Measurements from ENCODE around the gene MPG. TPM values are rescaled to one million over a fixed set of nuclear protein-coding genes. Genes with fewer than 3 reads are reported as not detected.

MPG gene
- total RNA-seq, 1 experiment from 2014 or later = 62.8 TPM

- ChIA-PET CTCF (no interaction called here), POLR2A (no interaction called here)
- no peaks in the 10 kb centered on the region for H3K4me1 Mint-ChIP-seq (ENCODE audit: insufficient read depth, unreplicated experiment)
- no peaks in the 10 kb centered on the region for H3K9me3 Mint-ChIP-seq (ENCODE audit: unreplicated experiment)
- DNase-seq (ENCODE audit: unreplicated experiment) = no peak
- no peaks in the 10 kb centered on the region for H3K27me3 Mint-ChIP-seq (ENCODE audit: insufficient read depth, unreplicated experiment)
- no peak overlapping the region for H3K27ac Mint-ChIP-seq (ENCODE audit: low read depth, unreplicated experiment)
- H3K4me3 Mint-ChIP-seq (ENCODE audit: unreplicated experiment) = no peak overlapping the region
- no peak for TF ChIP-seq CTCF (IDR thresholded peaks at IDR 0.05; ENCODE audit: unreplicated experiment)
- no TSS peak for BruUV-seq (replicated peaks)
- H3K36me3 Mint-ChIP-seq (ENCODE audit: insufficient read depth, unreplicated experiment) = peaks cover 37% of the 10 kb centered on the region
- intact Hi-C loops (cut with micrococcal nuclease) = no loop called here
Observed at GRCh38 chr16:41439-42068, 36.5 kb upstream of the MPG start.

DNA sequence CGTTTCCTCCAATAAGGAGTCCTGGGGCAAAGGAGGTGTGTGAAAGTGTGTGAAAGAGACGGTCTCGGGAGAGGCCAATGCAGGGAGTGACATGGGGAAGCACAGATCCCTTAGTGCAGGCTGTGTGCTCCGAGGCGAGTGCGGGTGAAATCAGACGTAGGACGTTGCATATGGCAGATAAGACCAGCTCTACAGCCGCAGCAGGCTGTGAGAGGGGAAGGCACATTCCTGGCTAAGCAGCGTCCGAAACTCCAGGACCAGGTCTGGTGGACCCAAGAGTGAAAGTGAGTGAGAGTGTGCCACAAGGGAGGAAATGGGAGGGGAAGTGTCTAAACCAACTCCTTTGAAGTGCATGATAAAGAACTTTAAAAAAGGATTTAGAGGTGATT is 36.0 kb upstream of the MPG start:
- Mint-ChIP-seq H3K9me3 (ENCODE audit: unreplicated experiment) (no peaks in the 10 kb centered on the region), H3K27ac (ENCODE audit: low read depth, unreplicated experiment) (no peak overlapping the region), H3K4me1 (ENCODE audit: insufficient read depth, unreplicated experiment) (no peaks in the 10 kb centered on the region), H3K36me3 (ENCODE audit: insufficient read depth, unreplicated experiment) (peaks cover 42% of the 10 kb centered on the region), H3K27me3 (ENCODE audit: insufficient read depth, unreplicated experiment) (no peaks in the 10 kb centered on the region), H3K4me3 (ENCODE audit: unreplicated experiment) (no peak overlapping the region)
- ChIA-PET POLR2A (no interaction called here), CTCF (no interaction called here)
- TF ChIP-seq CTCF (IDR thresholded peaks at IDR 0.05; ENCODE audit: unreplicated experiment) = no peak
- intact Hi-C loops (cut with micrococcal nuclease) = no loop called here
- BruUV-seq (replicated peaks) = no TSS peak
- no peak for DNase-seq (ENCODE audit: unreplicated experiment)

DNA sequence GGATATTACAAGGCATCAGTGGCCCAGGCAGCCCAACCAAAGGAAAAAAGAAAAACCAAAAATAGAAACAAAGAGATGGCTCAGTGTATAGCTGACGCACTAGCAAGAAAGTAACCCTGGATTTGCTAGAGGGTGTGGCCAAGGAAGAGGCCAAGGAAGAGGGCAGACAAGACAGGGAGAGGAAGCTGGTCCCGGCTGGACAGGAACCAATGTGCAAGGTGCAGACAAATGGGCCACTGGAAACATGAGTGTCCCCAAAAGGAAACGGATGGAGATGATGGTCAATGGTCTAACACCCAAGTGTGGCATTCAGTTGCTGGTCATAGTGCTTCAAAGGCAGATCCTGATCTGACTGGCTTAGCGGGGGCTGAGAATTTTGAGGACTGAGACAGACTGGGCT is 35.3 kb upstream of the MPG start:
- Mint-ChIP-seq H3K27me3 (ENCODE audit: insufficient read depth, unreplicated experiment) (no peaks in the 10 kb centered on the region), H3K27ac (ENCODE audit: low read depth, unreplicated experiment) (no peak overlapping the region), H3K4me3 (ENCODE audit: unreplicated experiment) (no peak overlapping the region), H3K4me1 (ENCODE audit: insufficient read depth, unreplicated experiment) (no peaks in the 10 kb centered on the region), H3K36me3 (ENCODE audit: insufficient read depth, unreplicated experiment) (peaks cover 48% of the 10 kb centered on the region), H3K9me3 (ENCODE audit: unreplicated experiment) (no peaks in the 10 kb centered on the region)
- TF ChIP-seq CTCF (IDR thresholded peaks at IDR 0.05; ENCODE audit: unreplicated experiment) = no peak
- CTCF ChIA-PET = interaction anchor here (0.6 kb wide), 1 partner anchor 157 kb away, joined by 3 read pairs; no protein-coding TSS in a partner anchor
- POLR2A ChIA-PET = no interaction called here
- DNase-seq (ENCODE audit: unreplicated experiment) = no peak
- BruUV-seq (replicated peaks) = no TSS peak
- intact Hi-C loops (cut with micrococcal nuclease) = no loop called here

DNA sequence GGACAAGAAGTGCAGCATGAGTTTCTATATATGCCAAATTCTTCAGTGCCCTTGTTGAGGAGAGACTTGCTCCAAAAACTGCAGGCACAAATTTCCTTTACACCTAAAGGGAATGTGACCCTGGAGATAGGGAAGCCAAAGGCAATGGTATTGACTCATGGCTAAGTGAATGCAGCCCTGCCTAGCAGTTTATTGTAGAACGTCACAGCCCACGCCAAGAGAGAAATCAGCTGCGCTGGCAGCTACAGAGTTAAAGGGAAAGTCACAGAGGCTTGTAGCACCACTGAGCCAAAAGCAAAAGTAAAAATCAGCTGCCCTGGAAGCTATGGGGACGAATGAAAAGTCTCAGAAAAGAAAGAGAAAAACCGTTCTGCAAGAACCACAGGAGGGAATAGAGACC is 34.7 kb upstream of the MPG start:
- ChIA-PET CTCF (interaction anchor here (0.7 kb wide), 1 partner anchor 22 kb away, joined by 3 read pairs; no protein-coding TSS in a partner anchor), POLR2A (no interaction called here)
- no peak for TF ChIP-seq CTCF (IDR thresholded peaks at IDR 0.05; ENCODE audit: unreplicated experiment)
- no peaks in the 10 kb centered on the region for H3K27me3 Mint-ChIP-seq (ENCODE audit: insufficient read depth, unreplicated experiment)
- peaks cover 54% of the 10 kb centered on the region for H3K36me3 Mint-ChIP-seq (ENCODE audit: insufficient read depth, unreplicated experiment)
- no peaks in the 10 kb centered on the region for H3K4me1 Mint-ChIP-seq (ENCODE audit: insufficient read depth, unreplicated experiment)
- no peaks in the 10 kb centered on the region for H3K9me3 Mint-ChIP-seq (ENCODE audit: unreplicated experiment)
- intact Hi-C loops (cut with micrococcal nuclease) = no loop called here
- no peak overlapping the region for H3K27ac Mint-ChIP-seq (ENCODE audit: low read depth, unreplicated experiment)
- no TSS peak for BruUV-seq (replicated peaks)
- H3K4me3 Mint-ChIP-seq (ENCODE audit: unreplicated experiment) = no peak overlapping the region
- no peak for DNase-seq (ENCODE audit: unreplicated experiment)

All from MCF 10A (cell line).